Mesodermal cell (in vitro differentiated cells): ENCODE results near the gene RNF212B.

Experiments
- H3K27ac ChIP-seq: 2 replicates; pipeline ENCODE4 v1.7.0; 2013; ENCODE audit warnings: mild to moderate bottlenecking, low read depth, low read length, moderate library complexity; ENCODE audit not compliant: severe bottlenecking
- H3K36me3 ChIP-seq: 2 replicates; pipeline ENCODE4 v1.7.1; 2013; ENCODE audit warnings: mild to moderate bottlenecking, low read length, moderate library complexity; ENCODE audit not compliant: control insufficient read depth, insufficient read depth
- H3K4me1 ChIP-seq: one replicate; pipeline ENCODE4 v1.7.1; 2013; ENCODE audit warnings: mild to moderate bottlenecking, low read length; ENCODE audit not compliant: insufficient read depth, control insufficient read depth, poor library complexity, severe bottlenecking
- H3K4me3 ChIP-seq: 2 replicates; pipeline ENCODE4 v1.7.0; 2013; ENCODE audit warnings: low read length, control low read depth, mild to moderate bottlenecking; ENCODE audit not compliant: insufficient read depth, poor library complexity, severe bottlenecking; ENCODE audit errors: extremely low read depth
- H3K9me3 ChIP-seq: 2 replicates; pipeline ENCODE4 v1.7.1; 2013; ENCODE audit warnings: mild to moderate bottlenecking, low read length, moderate library complexity; ENCODE audit not compliant: control insufficient read depth
- WGBS, 2 experiments: methylation state at CpG; one replicate each; pipeline ENCODE4 v1.1.5; 2013; ENCODE audit warnings: missing lambda C conversion rate in 2 of 2; ENCODE audit not compliant: insufficient coverage in 2 of 2; 5-methylcytosine and 5-hydroxymethylcytosine counted together

Gene RNF212B

DNA sequence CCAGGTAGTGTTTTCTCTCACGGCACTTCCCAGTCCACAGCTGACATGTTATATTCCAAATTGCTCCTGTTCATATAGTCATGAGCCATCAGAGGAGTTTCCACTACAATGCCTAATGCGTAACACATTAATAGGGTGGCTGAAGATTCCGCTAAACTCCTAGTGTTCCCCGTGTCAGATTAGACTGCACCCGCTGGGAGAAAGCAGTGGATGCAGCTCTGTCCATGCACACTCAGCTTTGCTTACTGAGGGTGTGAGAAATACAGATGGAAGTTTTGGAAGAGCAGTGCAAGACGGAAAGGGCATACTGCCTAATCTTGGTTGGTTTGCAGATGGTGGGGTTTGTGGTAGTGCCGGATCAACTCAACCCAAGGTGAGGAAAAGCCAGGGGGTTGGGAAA is 59.4 kb downstream of the RNF212B start:
- H3K9me3 ChIP-seq: no peaks in the 10 kb centered on the region
- 91 to 95% methylated on average over 6 to 7 of the region's 7 CpGs for WGBS, 2 experiments
- H3K27ac ChIP-seq: no peak overlapping the region
- H3K36me3 ChIP-seq: peaks cover 8% of the 10 kb centered on the region
- peaks cover 18% of the 10 kb centered on the region for H3K4me1 ChIP-seq
- H3K4me3 ChIP-seq: no peak overlapping the region

GRCh38 chr14:23297611-23298277 is 60.0 kb downstream of the RNF212B start:
- Histone ChIP-seq H3K4me3 (no peak overlapping the region), H3K9me3 (no peaks in the 10 kb centered on the region), H3K27ac (no peak overlapping the region), H3K36me3 (peaks cover 8% of the 10 kb centered on the region), H3K4me1 (peaks cover 18% of the 10 kb centered on the region)
- 95 to 96% methylated on average over 5 of the region's 7 CpGs for WGBS, 2 experiments

- WGBS, 2 experiments: 78% methylated on average over 1 of the region's 2 CpGs; no CpG with 5 or more reads in 1 of the 2 experiments
- Histone ChIP-seq H3K36me3 (peaks cover 8% of the 10 kb centered on the region), H3K4me3 (no peak overlapping the region), H3K27ac (no peak overlapping the region), H3K4me1 (peaks cover 18% of the 10 kb centered on the region), H3K9me3 (no peaks in the 10 kb centered on the region)
Observed at GRCh38 chr14:23299211-23299957, 61.6 kb downstream of the RNF212B start.

GRCh38 chr14:23299986-23300686 is 62.4 kb downstream of the RNF212B start:
- Histone ChIP-seq H3K4me1 (peaks cover 14% of the 10 kb centered on the region), H3K27ac (peak overlapping the region; percentile 80), H3K4me3 (peak overlapping the region; percentile 52), H3K36me3 (peaks cover 8% of the 10 kb centered on the region), H3K9me3 (no peaks in the 10 kb centered on the region)
- 84 to 93% methylated on average over 7 to 8 of the region's 10 CpGs for WGBS, 2 experiments

- Histone ChIP-seq H3K27ac (peak overlapping the region; percentile 80), H3K36me3 (peaks cover 8% of the 10 kb centered on the region), H3K9me3 (no peaks in the 10 kb centered on the region), H3K4me3 (peak overlapping the region; percentile 52), H3K4me1 (peaks cover 11% of the 10 kb centered on the region)
- 13 to 21% methylated on average over 2 to 9 of the region's 13 CpGs for WGBS, 2 experiments
Observed at GRCh38 chr14:23300687-23301223, 63.0 kb downstream of the RNF212B start.

DNA sequence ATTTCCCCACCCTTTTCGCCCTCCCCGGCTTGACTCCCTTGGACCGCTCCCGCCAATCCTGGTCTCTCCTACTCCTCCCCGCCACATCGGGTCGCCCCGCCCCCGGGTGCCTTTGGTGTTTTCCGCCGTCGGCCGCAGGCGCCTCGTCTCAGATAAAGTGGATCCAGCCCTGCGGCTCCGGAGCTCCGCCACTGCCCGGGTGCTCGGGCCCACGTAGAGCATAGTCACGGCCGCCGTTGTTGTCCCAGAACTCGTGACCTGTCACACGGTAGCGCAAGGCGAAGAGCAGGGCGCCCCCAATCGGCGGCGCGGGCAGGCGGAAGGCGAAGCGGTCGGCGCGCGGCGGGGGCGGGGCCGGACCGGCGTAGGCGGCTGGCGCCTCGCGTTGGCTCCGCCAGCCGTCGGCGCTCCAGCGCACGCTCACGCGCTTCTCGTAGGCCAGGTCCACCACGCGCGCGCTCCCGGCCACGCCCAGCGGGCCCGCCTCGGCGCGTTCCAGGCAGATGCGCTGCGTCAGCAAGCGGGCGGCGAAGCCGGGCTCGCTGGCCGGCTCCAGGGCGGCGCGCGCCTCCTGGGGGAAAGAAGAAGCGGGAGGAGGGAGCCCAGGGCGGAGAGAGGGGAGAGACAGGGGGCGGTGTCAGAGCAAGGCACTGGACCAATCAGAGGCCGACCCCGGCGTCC is 63.7 kb downstream of the RNF212B start:
- Histone ChIP-seq H3K36me3 (peaks cover 8% of the 10 kb centered on the region), H3K9me3 (no peaks in the 10 kb centered on the region), H3K4me3 (peak overlapping the region; percentile 67), H3K4me1 (peaks cover 11% of the 10 kb centered on the region), H3K27ac (peak overlapping the region; percentile 96)
- 0 to 1% methylated on average over 65 to 78 of the region's 87 CpGs for WGBS, 2 experiments

DNA sequence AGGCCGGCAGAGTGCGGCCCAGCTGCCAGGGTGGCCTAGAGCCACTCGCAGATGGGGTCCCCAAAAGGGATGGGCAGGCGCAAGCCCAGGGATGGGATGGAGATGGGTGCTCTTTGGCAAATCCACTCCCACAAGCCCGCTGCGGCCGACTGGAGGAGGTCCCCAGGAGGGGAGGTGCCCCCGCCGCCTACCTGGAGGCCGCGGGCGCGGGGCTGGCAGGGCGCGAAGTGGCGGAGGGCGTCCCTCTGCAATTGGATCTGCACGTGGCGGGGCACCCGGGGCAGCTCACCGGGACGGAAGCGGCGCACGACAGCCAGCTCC is 64.2 kb downstream of the RNF212B start:
- H3K36me3 ChIP-seq: peaks cover 8% of the 10 kb centered on the region
- H3K4me3 ChIP-seq: peak overlapping the region; percentile 67
- no peaks in the 10 kb centered on the region for H3K9me3 ChIP-seq
- WGBS, 2 experiments: 0 to 1% methylated on average over 19 to 23 of the region's 25 CpGs
- peak overlapping the region; percentile 96 for H3K27ac ChIP-seq
- peaks cover 11% of the 10 kb centered on the region for H3K4me1 ChIP-seq

- Histone ChIP-seq H3K27ac (peak within 1 kb of the TSS; percentile 96), H3K4me3 (peak within 1 kb of the TSS; percentile 67), H3K9me3 (no peaks in the 10 kb centered on the region), H3K36me3 (peaks cover 9% of the 10 kb centered on the region), H3K4me1 (peaks cover 12% of the 10 kb centered on the region)
- 0 to 4% methylated on average over 35 to 62 of the region's 81 CpGs for WGBS, 2 experiments
Observed at GRCh38 chr14:23302290-23303225, 64.8 kb downstream of the RNF212B start, which contains the start of gene PPP1R3E. Gene PPP1R3E, minus strand, starts transcription at chr14:23302859. Its CDS starts 283 bp downstream, at chr14:23302576.

DNA sequence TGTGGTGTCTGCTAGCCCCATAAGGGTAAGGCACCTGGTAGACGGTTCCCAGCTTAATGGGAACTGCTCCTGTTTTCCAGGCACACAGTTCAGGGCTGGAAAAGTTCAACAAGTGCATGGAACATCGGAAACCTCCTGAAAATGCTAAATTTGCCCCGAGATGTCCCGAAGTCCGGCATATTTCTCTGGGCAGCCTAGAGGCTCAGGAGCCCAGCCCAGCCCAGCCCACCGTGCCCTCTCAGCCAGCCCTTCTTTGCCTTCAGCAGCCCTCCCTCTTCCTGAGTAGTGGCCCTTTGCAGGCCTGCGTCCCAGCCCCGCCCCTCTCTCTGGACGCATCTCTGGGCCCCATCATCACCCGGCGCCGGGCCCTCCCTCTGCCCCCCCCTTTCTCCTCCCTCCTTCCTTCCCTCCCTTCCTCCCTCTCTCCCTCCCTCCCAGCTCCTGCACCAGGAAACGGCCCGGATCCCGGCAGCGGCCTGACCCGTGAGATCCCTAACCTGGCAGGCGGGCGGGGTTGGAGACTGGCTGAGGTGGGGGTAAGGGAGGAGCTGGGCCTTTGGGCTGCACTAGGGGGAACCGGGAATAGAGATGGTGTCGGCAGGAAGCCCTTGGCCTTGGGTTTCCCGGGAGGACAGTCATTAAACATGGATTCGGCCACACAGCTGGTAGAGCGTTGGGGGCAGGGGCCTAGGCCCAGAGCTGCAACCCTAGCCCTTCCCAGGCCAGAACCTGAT is 68.8 kb downstream of the RNF212B start, which contains the start of gene BCL2L2:
Gene BCL2L2 (plus strand): TSS at position 422 of the 734 bp plus-strand sequence. CDS start 935 bp downstream, outside the sequence.
- H3K36me3 ChIP-seq: peaks cover 40% of the 10 kb centered on the region
- H3K9me3 ChIP-seq: no peaks in the 10 kb centered on the region
- 1 to 2% methylated on average over 19 to 23 of the region's 24 CpGs for WGBS, 2 experiments
- peaks cover 14% of the 10 kb centered on the region for H3K4me1 ChIP-seq
- peak within 1 kb of the TSS; percentile 72 for H3K27ac ChIP-seq
- peak within 1 kb of the TSS; percentile 86 for H3K4me3 ChIP-seq
